ENCODE results near the gene PDLIM5.
"Not testable (repeated sequence)": the region's sequence is repeated elsewhere in the genome, so short reads cannot be mapped to it uniquely, and the experiment has no call there.

The PDLIM5 gene

DNA sequence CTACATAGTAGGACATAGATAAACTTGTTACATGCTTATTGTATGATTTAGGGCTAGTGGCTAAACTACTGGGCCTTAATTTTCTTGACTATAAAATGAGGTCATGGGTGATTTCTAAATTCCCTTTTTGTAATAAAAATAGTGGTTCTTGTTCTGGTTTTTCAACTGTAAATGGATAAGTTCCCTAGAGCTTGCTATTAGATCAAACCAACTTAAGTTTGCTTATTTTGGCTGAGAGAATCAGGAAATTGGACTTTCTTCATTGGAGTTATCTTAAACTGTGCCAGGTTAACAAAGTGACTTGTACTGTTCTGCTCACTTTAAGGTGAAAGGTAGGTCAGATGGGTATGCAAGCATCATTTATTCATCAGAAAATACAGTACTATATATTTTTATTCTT, 78.3 kb downstream of the PDLIM5 start:
- no peak for DNase-seq (ENCODE audit: low read depth in 2 of 2)

DNA sequence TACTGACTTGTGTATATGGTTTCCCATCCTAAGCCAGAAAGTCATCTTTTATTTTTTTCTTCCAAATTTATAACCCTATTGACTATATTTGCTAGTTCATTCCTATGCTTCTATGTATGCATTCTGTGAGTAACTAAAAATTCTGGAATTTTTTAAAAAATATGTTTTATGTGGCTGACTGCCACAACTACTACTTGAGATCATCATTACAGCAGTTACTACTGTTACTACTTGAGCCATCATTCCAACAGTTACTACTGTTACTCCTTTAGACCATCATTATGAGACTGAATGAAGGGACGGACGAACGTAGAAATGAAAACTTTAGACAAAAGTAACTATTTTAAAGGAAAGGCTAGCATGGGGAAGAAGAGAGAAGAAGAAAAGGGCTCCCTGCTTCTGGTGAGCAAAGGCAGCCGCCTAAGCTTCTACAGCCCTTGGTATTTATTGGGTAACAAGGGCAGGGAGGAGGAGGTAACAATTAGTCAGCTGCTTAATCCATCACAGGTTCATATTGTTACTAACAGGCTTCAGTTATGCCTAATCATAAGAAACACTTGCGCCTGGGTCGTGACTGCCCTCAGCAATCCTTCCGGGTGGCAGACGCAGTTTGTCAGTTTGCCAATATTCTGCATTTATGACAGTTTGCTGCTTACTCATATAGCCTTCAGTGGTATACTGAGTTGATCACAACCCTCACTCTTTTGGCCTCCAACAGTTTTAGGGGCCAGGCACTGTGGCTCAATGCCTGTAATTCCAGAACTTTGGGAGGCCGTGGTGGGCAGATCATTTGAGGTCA, 80.4 kb downstream of the PDLIM5 start:
- DNase-seq (ENCODE audit: low read depth in 2 of 2): no peak

DNA sequence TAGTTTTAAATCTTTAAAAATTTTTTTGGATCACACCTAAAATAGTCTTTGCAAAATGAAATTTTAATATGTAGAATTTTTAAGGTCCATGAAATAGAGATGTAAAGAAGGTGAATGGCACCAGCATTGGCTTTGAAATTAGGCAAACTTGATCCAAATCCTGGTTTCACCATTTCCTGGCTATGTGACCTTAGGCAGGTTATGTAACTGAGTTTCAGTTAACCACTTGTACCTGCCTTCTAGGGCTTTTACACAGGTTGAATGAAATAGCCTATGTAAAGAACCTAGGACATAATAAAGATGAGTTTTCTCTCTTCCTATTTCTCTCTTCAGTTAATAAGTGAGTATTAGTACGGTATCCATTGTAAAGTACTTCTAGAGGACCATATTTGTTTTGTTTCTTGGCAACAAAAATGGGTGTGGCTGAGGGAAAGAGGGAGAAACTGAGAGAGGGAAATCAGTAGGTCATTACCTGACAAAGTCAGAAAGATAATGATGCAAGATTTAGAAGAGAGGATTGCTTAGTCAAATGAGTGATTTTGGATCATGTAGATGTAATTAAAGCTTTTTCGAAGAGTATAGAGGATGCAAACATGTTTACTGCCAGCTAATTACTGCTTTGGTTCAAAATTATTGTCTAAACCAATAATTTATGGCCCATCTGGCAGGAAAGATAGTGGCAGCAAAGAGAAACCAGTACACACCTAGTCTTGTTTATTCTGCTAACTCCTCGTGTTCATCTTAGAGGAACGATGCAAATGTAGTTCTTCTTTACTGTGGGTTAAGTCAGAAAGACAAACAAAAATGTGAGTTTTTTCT, 81.9 kb downstream of the PDLIM5 start:
- DNase-seq (ENCODE audit: low read depth in 2 of 2): no peak

DNA sequence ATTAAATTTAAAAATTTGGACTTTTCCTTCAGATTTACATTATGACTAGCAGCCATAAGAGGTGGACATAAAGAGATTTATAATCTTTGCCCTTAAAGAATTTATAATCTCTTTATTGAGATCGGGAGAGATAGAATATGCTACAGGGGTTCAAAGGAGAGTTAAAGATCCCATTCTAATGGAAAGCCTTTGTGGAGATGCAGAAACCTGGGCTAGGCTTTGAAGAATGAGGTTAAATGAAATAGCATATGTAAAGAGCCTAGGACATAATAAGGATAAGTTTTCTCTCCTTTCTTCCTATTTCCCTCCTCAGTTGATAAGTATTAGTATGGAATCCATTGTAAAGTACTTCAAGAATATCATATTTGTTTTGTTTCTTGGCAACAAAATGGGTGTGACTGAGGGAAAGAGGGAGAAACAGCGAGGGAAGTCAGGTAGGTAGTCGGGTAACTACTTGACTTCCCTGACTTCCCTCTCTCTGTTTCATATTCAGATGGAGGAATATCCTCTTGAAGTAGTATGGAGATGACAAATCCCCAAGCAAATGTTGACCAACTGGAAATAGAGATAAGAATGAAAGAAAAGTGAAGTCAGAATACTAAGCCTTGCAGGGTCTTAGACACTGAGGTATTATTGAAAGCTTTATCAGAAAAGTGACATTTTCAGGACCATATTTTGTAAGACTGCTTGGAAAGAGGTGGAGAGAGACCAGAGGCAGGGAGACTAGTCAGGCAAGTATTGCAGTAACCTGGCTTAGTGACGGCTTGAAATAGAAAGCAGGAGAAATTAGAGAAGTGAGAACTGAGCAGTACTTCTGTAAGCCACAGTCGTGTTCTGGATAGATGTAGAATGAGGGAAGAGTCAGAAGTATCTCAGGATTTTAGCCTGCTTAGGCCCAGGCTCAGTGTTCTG, 82.9 kb downstream of the PDLIM5 start:
- no peak for DNase-seq (ENCODE audit: low read depth in 2 of 2)

DNA sequence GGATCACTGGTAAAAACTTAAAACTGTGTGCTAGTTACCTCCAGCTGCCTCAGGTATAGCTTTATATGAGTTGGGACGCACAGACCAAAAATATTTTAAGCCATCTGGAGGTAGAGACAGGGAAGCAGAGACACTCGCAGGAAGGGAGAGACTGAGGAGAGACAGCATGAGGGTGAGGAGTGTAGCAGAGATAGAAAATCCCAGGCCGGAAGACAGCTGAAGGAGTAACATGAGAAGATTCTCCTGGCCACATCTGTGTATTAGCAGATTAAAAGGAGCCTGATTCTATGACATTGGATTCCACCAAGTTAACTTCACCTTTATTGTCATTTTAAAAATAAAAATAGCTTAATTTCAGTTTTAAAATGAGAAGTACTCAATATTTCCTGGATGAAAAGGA, 84.3 kb downstream of the PDLIM5 start:
- DNase-seq (ENCODE audit: low read depth in 2 of 2): no peak

DNA sequence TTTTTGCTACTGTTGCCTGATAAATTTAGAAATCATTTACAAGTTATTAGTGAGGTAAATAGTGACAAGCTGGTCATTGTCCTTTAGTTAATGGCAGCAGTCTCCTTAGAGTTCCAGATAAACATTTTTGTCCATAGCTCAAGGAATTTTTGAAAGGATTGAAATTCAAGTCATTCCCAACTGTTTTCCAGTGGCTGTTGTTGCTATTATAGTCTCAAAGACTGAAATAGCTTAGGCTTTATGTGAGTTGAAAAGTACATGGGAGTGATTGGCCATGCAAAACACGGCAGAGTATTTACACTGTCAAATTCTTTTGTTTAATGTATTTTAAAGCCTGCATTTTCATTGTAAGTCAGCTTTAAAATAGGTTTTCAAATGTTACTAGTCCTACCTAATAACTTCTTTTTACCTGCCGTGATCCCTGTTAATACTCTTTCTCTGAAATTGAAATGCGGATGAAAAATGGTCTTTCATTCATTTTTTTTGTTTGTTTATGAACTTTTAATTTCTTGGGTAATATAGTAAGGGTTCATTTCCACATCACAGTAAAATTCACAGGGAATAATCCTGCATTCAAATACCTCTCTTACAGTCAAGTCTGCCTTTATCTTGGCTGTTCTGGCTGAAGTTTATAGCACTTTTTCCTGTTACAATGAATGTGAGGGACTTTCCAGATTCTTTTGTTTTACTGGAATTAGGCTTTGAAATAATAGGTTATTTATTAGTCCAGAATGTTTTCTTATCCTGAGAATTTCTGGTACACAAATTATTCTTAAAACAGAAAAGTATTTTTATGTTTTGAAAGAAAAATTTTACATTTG, 85.1 kb downstream of the PDLIM5 start:
- no peak for DNase-seq (ENCODE audit: low read depth in 2 of 2)

DNA sequence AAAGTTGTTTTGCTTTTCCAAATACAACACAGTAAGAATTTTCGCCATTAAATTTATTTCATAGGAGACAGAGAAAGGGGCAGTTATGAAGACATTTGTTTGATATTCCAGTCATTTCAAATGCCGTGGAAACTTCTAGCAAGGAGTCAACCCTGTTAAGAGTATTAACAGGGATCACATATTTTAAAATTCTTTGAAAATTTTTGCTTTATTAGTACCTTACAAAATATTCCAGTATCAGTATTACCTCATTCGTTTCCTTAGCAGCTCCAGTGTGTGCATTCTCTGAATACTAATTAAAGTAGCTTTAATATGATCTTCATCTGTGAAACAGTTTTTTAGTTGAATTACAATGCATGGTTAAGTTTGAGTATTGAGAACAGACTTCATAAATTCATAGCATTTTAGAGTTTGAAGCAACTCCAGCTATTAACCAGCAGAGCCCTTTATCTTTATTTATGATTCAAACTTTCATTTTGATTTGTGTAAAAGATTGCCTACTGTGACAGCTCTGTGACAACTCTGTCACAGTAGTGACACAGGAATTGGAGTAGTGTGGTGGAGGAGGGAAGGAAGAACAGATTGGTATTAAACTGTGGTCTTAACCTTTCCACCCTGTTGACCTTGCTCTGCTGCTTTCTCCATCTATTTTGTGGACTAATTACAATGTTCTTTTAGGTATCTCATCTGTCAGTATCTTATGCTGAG, 86.3 kb downstream of the PDLIM5 start:
- no peak for DNase-seq (ENCODE audit: low read depth in 2 of 2)

DNA sequence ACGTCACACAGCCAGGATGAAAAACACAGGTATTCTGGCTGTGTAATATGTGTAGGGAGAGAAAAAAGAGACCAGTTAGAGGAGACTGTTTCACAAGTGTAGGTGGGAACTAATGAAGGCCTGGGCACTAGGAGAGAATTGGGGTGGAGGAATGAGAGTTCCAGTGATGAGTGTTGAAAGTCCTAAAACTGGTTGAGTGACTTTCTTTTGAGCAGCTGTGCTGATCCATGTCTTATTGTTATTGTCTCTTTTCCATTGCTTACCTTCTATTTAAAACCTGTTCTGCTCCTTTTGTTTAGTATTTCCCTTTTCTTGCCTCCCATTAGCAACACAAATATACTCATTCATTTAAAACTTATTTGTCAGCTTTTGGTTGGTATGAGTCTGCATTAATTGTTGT, 88.7 kb downstream of the PDLIM5 start:
- no peak for DNase-seq (ENCODE audit: low read depth in 2 of 2)

DNA sequence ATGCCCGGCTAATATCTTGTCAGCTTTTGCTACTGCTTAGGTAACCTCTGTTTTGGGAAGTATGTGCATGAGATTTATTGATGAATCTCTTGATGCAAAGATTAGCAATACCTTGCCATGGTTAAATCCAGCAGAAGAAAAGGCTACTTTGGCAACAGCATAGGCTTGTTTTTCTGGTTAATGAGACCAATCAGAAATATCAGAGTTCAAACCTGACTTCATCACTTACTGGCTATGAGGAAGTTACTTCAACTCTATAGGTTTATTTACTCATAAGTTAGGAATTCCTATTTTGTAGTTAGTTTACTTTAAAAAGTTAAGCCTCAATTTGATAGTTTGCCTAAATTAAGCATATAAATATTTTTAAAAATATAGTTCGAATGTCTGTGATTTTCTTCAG, 93.1 kb downstream of the PDLIM5 start:
- DNase-seq (ENCODE audit: low read depth in 2 of 2): no peak

DNA sequence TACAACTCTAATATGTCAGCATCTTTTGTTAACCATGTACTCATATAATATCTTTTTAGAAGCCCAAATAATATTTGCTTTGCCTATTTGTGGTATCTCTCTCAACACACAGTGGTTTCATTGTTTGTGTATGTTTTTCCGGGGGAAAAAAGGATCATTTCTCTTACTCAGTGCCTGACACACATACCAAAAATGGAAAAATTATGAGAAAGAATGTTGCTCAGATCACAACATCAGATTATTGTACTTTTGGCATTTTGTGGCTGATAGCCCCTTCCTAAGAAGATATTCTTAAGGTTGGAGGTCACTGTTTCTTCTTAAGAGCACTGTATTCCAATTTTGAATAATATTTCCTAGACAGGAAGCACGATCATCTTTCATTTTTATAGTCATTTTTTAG, 93.6 kb downstream of the PDLIM5 start:
- no peak for DNase-seq (ENCODE audit: low read depth in 2 of 2)

DNA sequence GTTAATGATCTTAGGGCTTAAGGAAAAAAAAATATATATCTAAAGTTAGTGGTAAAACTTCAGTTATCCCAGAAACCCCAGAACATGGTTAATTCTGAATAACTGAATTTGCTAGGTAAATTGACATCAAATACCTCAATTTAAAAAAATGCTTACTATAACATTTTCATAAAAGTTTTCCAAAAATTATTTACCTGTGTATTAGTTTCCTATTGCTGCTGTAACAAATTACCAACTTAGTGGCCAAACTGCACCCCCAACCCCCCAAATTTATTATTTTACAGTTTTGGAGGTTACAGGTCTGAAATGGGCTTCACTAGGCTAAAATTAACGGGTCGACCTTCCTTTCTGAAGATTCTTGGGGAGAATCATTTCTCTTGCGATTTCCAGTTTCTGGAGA, 95.2 kb downstream of the PDLIM5 start:
- no peak for DNase-seq (ENCODE audit: low read depth in 2 of 2)

DNA sequence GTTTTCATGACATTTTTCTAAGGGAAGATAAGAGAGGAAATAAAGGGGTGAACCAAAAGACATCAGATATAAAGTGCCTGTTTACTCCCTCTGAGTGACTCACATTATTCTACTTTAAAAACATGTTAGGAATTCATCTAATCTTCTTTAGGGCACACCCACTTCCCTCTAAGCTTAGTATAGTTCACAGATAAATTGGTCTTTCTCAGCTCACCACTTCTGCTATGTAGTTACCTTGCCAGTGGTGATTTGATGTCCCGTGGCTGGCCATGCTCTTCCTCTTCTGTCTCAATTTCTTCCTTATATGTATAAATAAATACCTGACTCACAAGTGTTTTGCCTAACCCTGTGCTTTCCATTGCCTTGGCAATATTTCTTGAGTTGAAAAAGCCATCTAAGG, 96.8 kb downstream of the PDLIM5 start:
- DNase-seq (ENCODE audit: low read depth in 2 of 2): no peak

DNA sequence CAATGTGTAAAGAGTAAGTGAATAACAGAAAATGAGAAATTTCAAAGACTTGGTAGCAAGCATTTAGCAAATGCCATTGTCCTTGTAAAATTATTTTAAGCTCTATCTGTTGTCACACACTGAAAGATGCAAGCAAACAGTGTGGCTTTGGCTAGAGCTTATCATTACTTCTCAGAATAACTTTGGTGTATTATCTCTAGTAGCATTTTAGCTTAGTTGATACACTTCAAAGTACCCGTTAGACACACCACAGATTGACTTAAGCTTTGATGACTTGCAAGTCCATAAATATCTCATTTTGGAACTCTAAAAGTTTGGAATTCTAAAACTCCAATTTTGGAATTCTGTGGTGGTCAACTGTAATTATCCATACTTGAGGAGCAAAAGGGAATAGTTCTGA, 98.6 kb downstream of the PDLIM5 start:
- no peak for DNase-seq (ENCODE audit: low read depth in 2 of 2)

DNA sequence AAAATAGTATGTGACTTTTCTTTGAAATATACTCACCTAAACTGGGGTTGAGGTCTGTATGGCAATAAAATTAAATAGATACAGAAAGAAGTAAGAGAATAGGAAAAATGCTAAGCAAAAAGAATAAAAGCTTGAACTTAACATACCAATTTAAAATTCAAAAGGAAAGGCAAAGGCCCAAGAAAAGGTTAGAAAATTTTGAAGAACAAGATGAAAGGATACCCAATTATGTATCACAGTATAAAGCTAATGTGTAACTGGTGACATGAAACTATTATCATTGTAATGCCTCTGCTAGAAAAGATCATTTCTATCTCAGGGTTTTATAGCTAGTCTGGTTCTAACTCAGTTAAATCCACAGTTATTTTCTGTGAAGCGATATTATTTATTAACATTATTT, 99.1 kb downstream of the PDLIM5 start:
- no peak for DNase-seq (ENCODE audit: low read depth in 2 of 2)

DNA sequence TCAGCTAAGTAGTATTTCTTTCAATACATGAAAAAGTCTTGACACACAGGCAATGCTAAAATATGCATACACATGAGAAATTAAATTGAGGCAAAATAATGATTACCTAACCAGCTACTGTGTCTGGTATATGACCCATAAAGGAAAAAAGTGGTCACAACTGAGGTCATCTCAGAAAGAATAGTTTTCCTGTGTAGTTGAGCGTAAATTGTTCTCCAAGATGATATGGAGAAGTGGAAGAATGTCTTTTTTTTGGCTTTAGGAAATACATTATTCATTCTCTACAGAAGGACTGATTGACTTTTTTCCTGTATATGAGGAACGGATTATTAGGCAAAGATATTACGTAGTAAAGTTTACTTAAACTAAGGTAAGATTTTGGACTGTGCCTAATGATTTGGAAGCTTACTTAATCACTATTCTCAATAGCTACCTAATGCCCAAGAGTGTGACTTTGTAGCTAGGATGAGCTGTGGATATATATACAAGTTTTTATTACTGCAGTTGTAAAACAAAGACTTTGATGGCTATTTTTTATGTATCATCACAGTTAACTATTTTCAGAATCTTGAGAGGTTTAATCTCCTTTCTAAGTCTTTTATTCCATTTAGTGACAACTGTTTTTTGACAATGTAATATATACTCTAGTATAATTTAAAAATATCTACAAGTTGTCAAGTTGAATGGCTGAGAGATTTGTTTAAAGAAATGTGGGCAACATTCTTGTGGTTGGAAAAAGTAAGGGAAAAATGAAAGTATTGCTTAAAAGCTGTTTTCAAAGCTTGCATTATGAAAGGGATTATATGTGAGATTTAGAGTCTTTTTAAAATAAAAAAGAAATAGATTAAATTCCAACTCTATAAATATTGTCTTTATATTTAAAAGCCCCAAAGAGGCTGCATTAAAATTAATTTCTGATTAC, 100.2 kb downstream of the PDLIM5 start:
- DNase-seq (ENCODE audit: low read depth in 2 of 2): no peak

DNA sequence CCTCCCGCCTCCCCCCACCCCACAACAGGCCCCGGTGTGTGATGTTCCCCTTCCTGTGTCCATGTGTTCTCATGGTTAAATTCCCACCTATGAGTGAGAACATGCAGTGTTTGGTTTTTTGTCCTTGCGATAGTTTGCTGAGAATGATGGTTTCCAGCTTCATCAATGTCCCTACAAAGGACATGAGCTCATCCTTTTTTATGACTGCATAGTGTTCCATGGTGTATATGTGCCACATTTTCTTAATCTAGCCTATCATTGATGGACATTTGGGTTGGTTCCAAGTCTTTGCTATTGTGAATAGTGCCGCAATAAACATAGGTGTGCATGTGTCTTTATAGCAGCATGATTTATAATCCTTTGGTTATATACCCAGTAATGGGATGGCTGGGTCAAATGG, 104.3 kb downstream of the PDLIM5 start:
- DNase-seq (ENCODE audit: low read depth in 2 of 2): not testable (repeated sequence)

DNA sequence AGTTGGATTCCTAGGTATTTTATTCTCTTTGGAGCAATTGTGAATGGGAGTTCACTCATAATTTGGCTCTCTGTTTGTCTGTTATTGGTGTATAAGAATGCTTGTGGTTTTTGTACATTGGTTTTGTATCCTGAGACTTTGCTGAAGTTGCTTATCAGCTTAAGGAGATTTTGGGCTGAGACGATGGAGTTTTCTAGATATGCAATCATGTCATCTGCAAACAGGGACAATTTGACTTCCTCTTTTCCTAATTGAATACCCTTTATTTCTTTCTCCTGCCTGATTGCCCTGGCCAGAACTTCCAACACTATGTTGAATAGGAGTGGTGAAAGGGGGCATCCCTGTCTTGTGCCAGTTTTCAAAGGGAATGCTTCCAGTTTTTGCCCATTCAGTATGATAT, 105.9 kb downstream of the PDLIM5 start:
- DNase-seq (ENCODE audit: low read depth in 2 of 2): not testable (repeated sequence)

DNA sequence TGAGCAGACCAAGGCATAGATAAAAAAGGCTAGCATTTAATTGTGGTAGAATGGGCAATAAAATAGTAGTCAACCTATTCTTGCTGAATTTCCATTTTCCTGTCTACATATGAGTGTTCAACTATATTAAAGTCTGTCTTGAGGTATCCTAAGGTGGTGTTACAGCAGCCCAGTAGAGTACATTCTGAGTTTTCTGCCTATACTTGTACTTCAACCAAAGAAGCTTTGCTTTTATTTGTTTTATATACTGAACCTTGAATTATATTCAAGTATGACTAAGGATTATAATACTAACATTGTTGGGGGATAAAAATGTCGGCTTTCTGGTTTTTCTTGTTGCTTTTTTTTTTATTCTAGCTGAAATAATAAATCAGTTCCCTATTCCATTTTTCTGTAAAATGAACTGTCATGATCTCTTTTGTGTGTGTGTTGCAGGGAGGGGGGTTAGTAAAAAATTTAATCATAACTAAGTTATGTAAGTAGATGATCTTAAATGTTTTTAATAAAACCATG, 106.7 kb downstream of the PDLIM5 start:
- no peak for DNase-seq (ENCODE audit: low read depth in 2 of 2)

DNA sequence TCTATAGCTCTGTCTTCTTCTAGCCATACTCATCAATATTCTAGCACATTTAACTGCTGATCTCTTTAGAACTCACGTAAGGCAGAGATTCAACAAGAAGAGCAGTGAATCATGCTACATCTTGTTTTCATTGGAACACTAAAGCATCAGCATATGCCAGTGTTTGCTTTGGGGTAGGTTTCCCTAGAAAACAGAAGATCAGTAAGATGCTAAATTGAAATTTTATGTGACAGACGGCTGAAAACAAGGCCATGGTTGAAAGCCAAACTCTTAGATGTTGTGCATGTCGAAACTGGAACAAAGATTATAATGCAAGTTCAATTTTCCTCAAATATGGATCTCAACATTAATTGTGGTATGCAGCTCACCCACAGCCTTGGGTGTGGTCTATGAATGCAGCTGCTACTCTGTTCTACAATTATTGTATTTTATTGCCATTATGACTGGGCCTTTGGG, 107.6 kb downstream of the PDLIM5 start:
- DNase-seq (ENCODE audit: low read depth in 2 of 2): no peak

Measured in stimulated activated CD8-positive, alpha-beta memory T cell treated with anti-CD3 and anti-CD28 coated beads, Interleukin-7, amount 100 ng/mL, for 4 hours (primary cell).